Lung (tissue), 12 donors: Measurements from ENCODE around the gene BAG1. TPM values are rescaled to one million over a fixed set of nuclear protein-coding genes. Genes with fewer than 3 reads are reported as not detected.

ENCODE experiments used
- ATAC-seq: fragments of 200-7000 bp; cut with Tn5 transposase; one replicate; pipeline ENCODE4 v1.9.1; 2020; ENCODE audit warnings: moderate number of reproducible peaks; ENCODE audit not compliant: insufficient read depth, low FRiP score
- DNase-seq, 3 donors: peaks; one replicate each; pipeline ENCODE4 v3.0.0-alpha.2; 2013 to 2017
- H3K27ac ChIP-seq, 2 donors: one replicate each; pipeline ENCODE4 v1.5.1; 2013; ENCODE audit warnings: mild to moderate bottlenecking in 2 of 2, moderate library complexity in 2 of 2, control low read depth in 1 of 2, inconsistent platforms in 1 of 2, low read depth in 1 of 2, low read length in 1 of 2
- H3K27me3 ChIP-seq, 3 donors: one replicate each; pipeline ENCODE4 v1.5.1; 2013; ENCODE audit warnings: low read length in 2 of 3; ENCODE audit not compliant: control insufficient read depth in 3 of 3, insufficient read depth in 3 of 3
- H3K36me3 ChIP-seq, 4 donors: one replicate each; pipeline ENCODE4 v1.5.1; 2013; ENCODE audit warnings: low read length in 4 of 4, mild to moderate bottlenecking in 1 of 4, moderate library complexity in 1 of 4; ENCODE audit not compliant: control insufficient read depth in 4 of 4, insufficient read depth in 4 of 4
- H3K4me1 ChIP-seq, 5 donors: one replicate each; pipeline ENCODE4 v1.5.1; 2013; ENCODE audit warnings: low read length in 5 of 5, mild to moderate bottlenecking in 2 of 5, moderate library complexity in 1 of 5; ENCODE audit not compliant: control insufficient read depth in 5 of 5, insufficient read depth in 5 of 5
- H3K4me3 ChIP-seq: one replicate; pipeline ENCODE4 v1.5.1; 2013; ENCODE audit warnings: mild to moderate bottlenecking, control low read depth, moderate library complexity
- H3K9ac ChIP-seq, 2 donors: one replicate each; pipeline ENCODE4 v1.5.1; 2013; ENCODE audit warnings: low read length in 2 of 2, control low read depth in 1 of 2; ENCODE audit not compliant: insufficient read depth in 1 of 2
- H3K9me3 ChIP-seq, 4 donors: one replicate each; pipeline ENCODE4 v1.5.1; 2013; ENCODE audit warnings: low read length in 3 of 4, mild to moderate bottlenecking in 1 of 4, moderate library complexity in 1 of 4; ENCODE audit not compliant: control insufficient read depth in 4 of 4, insufficient read depth in 3 of 4
- WGBS, 2 donors: extraction: QIAGEN DNeasy Blood & Tissue Kit; methylation state at CpG; one replicate each; pipeline ENCODE4 v1.1.7; 2013; 5-methylcytosine and 5-hydroxymethylcytosine counted together
- polyA plus RNA-seq, 2 donors: library from polyadenylated mRNA; stranded (reverse); fragments of 200-250 nt; gene quantifications; one replicate each; pipeline ENCODE4 v1.2.1, GENCODE V29; 2013
- total RNA-seq, 2 donors: library from RNA; depleted of rRNA in 1 of 2; stranded (reverse); fragments of >200 nt in 1 of 2; gene quantifications; one replicate each; pipeline ENCODE4 v1.2.1, GENCODE V29; 2014 to 2021
- TF ChIP-seq, protein P1 (sequence below): IDR thresholded peaks from 2 replicates; pipeline ENCODE4 v1.5.1; 2012; ENCODE audit warnings: mild to moderate bottlenecking; ENCODE audit errors: control extremely low read depth, extremely low read depth
- donor health status: control.
- donor health status: control.
- donor health status: Bipolar disorder and iron deficiency.
- donor health status: healthy.
- donor health status: DM: yes; HTN: yes; CAD: no.

Gene BAG1
- total and polyA plus RNA-seq, 4 donors = 84.1 to 135 (median 106) TPM

DNA sequence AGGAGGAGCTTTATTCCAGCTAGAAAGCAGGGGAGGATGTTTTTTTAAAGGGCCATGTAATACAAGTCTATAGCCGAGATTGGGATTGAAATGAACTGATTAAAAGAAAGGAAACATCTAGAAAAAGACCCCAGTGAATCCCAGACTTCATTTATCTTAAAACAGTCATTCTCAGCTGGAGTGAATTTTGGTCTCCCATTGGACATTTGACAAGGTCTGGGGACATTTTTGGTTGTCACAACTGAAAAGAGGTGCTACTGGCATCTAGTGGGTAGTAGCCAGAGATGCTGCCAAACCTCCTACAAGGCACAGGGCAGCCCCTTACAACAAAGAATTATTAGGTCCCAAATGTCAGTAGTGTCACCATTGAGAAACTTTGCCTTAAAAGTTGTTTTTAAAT is 40.8 kb downstream of the BAG1 start:
- no peak for ATAC-seq
- Histone ChIP-seq H3K27me3 (no peaks in the 10 kb centered on the region), H3K27ac (no peak overlapping the region), H3K4me3 (no peak overlapping the region), H3K9ac (no peak overlapping the region), H3K4me1 (no peaks in the 10 kb centered on the region), H3K36me3 (no peaks in the 10 kb centered on the region), H3K9me3 (no peaks in the 10 kb centered on the region)
- 69 to 79% methylated on average over 1 of the region's 1 CpG for WGBS, 2 donors
- TF ChIP-seq, protein P1, sequence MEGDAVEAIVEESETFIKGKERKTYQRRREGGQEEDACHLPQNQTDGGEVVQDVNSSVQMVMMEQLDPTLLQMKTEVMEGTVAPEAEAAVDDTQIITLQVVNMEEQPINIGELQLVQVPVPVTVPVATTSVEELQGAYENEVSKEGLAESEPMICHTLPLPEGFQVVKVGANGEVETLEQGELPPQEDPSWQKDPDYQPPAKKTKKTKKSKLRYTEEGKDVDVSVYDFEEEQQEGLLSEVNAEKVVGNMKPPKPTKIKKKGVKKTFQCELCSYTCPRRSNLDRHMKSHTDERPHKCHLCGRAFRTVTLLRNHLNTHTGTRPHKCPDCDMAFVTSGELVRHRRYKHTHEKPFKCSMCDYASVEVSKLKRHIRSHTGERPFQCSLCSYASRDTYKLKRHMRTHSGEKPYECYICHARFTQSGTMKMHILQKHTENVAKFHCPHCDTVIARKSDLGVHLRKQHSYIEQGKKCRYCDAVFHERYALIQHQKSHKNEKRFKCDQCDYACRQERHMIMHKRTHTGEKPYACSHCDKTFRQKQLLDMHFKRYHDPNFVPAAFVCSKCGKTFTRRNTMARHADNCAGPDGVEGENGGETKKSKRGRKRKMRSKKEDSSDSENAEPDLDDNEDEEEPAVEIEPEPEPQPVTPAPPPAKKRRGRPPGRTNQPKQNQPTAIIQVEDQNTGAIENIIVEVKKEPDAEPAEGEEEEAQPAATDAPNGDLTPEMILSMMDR = no peak
- no peak for DNase-seq

DNA sequence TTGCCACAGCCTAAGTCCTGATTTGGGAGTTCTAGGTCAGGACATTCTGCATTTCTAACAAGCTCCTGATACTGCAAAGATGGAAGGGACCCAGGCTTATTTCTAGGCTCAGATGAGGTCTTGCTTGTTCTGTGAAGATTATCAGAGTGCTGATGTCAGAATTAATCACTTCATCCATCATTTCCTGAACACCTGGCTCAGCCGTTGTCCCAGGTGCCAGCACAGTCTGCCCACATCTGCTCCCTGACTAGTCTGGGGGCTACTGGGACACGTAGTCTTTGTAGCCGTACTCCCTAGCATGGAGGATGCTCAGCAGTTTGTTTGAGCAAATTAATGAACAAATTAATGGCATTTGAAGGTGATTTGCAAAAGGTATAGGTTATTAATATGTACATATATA is 42.5 kb downstream of the BAG1 start:
- TF ChIP-seq, protein P1 = no peak
- Histone ChIP-seq H3K27ac (no peak overlapping the region), H3K36me3 (no peaks in the 10 kb centered on the region), H3K27me3 (no peaks in the 10 kb centered on the region), H3K9ac (no peak overlapping the region), H3K9me3 (no peaks in the 10 kb centered on the region), H3K4me1 (no peaks in the 10 kb centered on the region), H3K4me3 (no peak overlapping the region)
- ATAC-seq (no peak), DNase-seq (no peak)
- 66 to 80% methylated on average over 3 of the region's 3 CpGs for WGBS, 2 donors

DNA sequence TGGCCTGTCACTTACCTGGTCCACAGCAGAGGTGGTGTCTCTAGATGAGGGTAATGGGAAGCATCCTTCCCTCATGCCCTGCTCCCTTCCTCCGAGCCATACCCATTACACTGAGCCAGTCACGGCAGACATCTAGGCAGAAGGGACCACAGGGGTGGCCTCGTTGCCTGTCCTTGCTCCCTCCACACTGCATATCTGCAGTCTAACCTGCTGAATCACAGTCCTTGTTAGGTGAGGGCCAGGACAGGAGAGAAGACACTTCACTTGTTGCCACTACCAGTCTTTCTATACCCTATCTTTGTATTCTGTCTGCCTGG is 43.0 kb downstream of the BAG1 start:
- no peak overlapping the region for H3K4me3 ChIP-seq
- no peak overlapping the region for H3K9ac ChIP-seq
- no peak overlapping the region for H3K27ac ChIP-seq
- H3K36me3 ChIP-seq = no peaks in the 10 kb centered on the region
- TF ChIP-seq, protein P1 = no peak
- 86 to 97% methylated on average over 3 of the region's 3 CpGs for WGBS, 2 donors
- no peaks in the 10 kb centered on the region for H3K9me3 ChIP-seq
- H3K4me1 ChIP-seq = no peaks in the 10 kb centered on the region
- DNase-seq (no peak), ATAC-seq (no peak)
- peaks cover 0 to 2% (median 0%) of the 10 kb centered on the region in 3 donors for H3K27me3 ChIP-seq
